ENCODE measurements around the gene MCF2L.

The MCF2L gene

DNA sequence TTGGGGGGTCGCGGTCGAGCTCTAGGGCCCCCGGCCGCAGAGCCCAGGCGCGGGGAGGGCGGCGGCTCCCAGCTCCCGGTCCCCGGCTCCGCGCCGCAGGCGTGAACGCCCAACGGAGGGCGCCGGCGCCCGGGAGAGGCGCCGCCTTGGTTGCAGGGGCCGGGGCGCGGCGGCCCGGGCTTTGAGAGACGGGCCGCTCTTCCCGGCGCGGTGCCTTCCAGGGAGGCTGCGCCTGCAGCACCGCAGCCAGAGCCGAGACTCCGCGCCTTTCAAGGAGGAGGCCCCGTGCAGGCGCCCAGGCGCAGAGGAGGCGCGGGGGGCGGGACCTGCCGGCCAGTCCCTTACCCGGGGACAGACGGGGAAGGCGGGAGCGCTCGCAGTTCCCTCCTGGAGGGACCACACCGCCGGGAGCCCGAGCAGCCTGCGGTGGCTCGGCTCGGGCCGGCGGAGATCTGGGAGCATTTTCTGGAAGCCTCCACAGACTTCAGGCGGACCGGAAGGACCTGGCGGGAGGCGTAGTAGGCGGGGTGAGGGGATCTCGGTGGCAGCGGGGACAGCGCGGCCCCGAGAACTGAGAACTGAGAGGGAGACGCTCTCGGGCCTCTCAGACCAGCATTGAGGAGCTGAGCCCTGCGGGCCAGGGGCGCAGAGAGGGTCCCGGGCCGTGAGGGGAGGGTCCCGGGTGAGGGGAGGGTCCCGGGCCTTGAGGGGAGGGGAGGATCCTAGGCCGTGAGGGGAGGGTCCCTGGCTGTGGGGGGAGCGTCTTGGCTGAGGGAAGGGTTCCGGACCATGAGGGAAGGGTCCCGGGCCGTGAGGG, 25.5 kb upstream of the MCF2L start:
- DNase-seq, result peak; percentile 74

DNA sequence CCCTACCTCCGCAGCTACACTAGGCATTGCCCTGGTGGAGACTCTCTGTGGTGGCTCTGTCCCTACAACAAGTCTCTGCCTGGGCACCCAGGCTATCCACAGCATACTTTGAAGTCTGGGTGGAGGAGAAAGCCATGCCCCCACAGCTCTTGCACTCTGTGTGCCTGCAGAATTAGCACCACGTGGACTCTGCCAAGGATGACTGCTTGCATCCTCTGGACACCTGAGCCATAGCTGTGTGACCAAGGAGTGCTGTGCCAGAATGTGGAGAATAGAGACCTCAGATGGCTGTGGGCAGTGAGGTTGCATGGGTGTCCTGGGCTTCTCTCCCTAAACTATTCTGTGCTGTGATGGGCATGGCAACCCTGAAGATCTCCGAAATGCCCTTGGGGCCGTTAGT, 21.2 kb upstream of the MCF2L start:
- no peak for DNase-seq

DNA sequence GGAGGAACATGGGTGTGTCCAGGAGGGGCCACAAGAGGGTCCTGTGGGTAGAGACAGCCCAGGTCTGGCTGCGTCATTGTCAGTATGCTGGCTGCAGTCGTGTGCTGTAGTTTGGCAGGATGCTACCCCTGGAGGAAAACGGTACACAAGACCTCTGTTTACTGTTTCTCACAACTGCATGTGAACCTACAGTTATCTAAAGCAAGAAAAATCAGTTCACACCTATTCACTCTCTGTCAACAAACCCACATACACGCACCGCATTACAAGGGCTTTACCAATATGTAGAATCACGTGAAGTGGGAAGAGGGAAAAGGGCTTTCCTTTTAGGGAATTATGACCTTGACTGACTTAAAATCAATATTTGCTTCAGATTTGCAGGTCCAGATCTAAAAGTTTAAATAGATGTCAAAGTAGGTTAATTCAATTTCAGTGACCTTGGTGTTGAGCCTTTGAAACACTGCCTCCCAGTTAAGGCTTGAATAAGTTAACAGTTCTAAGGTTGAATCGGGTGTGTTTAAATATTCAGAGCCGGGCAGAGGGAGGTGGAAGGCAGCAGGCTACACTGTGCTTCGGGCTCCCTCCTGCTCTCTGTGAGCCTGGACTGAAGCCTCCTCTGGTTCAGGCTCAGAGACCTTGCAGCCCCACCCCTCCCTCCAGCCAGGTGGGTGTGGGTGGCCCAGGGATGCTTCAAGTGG, 17.2 kb upstream of the MCF2L start:
- DNase-seq, result no peak

DNA sequence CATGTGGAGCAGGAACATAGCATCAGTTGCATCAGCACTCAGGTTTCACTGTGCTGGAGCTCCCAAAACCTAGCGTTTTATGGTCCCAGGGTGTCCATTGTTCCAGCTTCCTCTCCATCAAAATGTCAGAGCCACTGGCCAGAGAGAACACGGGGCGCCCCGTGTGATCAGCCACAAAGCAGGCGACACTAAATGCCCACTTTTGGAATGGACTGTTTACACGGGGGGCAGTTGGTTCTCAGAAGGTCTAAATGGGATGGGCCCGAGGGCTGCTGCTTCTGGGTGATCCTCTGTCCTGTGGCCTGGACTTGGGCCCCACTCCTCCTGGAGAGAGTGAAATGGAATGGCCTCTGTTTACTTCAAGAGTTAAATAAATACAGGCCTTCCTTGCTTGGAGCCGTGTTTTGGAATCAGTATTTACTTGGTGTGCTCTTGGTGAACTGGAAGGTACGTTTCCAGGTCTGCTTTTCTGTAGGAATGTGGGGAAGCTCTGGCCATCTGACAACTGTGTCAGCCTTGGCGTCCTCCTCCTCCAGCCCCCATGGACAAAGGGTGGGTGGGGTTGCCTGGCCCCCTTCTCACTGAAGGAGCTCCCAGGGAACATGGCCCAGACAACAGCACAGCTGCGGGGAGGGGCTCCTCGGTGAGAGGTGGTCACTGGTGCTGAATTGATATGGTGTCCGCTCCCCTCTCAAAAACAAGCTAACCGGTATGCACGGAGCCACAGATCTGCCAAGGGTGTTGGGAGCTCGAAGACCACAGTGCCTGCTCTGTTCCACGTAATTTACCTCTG, 16.1 kb upstream of the MCF2L start:
- peak; percentile 21 for DNase-seq

DNA sequence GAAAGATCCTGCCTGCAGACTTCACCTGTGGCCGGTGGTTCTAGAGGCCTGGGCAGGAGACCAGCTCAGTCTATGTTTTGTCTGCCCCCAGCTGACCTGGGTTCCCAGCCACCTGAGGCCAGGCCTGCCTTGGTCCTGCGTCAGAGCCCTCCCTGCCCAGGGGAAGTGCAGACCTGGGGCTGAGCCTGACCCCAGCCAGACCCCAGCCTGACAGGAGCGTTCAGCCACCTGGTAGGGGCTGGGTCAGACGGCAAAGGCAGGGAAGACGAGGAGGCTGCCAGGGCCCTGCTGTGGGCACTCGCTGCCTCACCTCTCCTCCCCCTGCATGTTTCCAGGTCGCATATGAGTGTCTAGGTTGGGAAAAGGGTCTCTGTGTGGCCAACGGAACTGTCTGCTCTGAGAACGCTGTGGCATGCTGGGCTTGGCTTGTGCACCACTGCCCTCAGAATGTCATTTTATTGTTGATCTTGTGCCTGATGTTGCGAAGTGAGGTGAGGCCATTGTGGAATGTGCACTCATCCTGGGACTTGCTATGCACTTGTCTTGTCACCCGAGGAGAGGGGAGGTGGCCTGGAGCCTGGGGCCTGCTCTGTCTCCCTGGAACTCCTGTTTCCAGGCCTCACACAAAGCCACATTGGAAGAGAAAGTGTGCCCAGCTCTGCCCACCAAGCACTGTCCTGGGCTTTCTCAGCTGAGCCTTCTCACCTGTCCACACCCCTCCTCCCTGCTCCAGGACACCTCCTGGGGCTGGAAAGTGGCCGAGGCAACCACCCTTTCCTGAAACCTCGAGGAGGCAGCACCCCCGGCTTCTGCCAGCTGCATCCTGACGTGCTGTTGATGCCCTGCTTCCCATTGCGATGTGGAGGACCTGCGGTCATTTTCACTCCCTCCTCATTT, 15.2 kb upstream of the MCF2L start:
- peak; percentile 50 for DNase-seq

DNA sequence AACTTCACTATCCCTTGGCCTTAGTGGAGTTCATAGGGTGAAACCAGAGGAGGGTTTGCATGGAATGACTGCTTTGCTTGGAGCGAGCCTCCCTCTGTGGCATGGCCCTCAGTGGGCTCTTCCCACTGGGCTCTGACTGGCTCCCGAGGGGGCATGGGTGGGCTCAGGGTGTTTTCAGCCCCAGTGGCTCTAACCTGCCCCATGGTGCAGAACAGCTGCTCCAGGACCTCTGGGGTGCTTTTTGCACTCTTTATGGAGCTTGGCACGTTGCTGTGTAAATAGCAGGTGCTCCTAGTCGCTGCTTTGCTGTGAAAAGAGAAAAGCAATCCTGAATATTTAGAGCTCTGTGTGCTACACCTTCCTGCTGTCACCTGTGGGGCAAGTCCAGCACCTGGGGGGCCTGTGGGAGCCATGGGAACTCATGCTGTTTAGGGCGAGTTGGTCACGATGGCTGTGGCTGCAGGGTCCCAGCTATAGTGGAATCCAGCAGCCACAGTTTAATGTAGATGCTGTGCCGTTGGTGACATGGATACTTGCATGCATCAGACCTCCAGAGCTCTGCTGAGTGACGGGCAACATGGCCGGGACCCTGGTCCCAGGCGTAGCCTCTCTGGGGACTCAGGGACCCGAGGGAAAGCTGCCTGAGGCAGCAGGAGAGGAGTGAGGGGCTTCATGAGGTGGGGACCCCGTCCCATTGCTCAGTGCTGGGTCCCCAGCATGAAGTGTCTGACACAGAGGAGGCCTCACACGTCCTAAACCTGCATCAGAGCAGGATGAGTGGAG, 14.3 kb upstream of the MCF2L start:
- peak; percentile 22 for DNase-seq

DNA sequence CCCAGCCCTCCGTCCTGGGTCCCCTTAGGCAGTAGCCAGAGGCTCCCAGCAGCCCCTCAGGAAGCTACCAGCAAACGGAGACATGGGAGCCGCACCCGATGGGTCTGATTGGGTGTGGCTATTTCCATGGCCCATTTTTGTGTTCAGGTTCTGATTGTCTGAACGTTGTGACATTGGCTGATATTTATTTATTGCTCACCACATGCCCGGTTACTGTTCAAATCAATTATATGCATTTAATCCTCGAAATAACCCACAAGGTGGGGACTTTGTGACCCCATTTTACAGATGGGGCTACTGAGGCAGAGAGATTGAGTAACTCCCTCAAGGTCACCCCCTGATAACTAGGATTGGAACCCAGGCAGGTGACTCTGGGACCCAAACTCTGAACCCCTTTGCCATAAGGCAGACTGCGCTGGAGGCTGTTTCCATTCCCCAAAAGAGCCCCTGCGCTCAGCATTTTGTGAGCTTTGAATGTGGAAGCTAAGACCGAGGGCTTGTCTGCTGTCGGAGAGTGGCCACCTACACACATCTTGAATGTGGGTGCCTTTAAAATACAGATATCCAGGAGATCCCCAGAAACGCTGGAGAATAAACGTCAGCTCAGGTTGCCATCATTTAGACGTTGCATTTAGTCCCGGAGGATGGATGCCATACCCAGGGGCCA, 13.6 kb upstream of the MCF2L start:
- DNase-seq, result peak; percentile 45

DNA sequence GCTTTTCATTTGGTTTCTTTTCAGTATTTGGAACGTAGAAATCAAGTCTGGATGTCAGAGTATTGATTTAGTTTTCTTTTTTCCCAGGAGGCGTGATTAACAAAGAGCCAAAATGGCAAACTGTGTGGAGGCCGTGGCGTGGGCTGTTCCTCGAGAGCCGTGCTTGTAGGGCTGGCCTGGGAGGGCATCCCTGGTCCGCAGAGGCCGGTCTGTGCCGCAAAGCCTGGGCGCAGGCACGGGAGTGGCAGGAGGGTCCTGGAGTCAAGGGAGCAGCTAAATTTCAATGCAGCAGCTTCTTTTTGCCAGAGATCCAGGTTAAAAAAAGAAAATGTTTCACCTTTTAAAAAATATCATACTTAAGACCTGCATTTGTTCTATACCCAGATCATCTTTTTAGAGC, 13.1 kb upstream of the MCF2L start:
- no peak for DNase-seq

DNA sequence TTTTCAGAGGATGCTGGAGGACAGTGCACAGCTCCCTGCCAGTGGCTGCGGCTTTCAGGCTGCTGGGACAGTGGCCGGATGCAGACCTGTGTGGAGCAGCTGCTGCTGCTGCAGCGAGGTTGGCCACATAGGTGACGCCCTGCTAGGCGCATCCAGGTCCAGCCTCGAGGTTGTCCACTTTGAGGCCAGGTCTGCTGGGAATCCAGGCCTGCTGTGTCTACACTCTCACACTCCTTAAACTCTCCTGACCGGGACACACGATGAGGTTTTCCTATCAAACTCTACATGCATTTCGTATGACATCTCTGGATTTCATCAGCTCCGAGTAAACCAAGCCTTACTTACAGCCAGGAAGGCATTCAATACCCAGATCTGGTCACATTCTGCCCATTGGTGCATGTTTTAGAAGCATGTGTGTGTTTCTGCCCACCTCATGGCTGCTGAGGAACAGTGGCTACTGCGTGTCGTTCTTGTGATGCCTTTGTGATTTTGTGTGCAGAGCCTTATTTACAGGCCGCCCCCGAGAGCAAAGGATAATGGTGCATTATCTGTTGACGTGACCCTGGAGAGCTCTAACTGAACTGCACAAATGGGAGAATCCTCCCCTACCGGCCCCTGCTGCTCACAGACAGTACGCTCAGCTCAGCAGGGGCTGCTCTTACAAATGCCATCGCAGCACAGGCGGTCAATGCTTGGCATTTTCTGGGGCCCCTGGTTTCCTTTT, 12.3 kb upstream of the MCF2L start:
- peak; percentile 27 for DNase-seq

DNA sequence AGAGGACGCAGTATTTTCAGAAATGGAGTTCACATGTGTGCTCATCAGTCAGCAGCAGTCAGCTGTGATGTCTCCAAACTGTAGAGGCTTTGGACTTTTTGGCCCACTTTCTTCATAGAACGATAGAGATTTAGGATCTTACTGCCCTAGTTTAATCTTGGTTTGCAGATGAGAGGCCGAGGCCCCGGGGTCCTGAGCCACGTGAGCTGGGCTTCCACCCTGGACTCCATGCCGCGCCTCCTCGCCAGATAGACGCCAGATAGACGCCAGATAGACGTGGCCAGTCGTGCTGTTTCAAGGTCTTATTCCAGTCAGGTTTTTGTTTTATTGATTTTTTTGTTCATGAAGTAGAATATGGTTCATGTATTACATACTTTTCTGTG, 11.7 kb upstream of the MCF2L start:
- peak; percentile 14 for DNase-seq

DNA sequence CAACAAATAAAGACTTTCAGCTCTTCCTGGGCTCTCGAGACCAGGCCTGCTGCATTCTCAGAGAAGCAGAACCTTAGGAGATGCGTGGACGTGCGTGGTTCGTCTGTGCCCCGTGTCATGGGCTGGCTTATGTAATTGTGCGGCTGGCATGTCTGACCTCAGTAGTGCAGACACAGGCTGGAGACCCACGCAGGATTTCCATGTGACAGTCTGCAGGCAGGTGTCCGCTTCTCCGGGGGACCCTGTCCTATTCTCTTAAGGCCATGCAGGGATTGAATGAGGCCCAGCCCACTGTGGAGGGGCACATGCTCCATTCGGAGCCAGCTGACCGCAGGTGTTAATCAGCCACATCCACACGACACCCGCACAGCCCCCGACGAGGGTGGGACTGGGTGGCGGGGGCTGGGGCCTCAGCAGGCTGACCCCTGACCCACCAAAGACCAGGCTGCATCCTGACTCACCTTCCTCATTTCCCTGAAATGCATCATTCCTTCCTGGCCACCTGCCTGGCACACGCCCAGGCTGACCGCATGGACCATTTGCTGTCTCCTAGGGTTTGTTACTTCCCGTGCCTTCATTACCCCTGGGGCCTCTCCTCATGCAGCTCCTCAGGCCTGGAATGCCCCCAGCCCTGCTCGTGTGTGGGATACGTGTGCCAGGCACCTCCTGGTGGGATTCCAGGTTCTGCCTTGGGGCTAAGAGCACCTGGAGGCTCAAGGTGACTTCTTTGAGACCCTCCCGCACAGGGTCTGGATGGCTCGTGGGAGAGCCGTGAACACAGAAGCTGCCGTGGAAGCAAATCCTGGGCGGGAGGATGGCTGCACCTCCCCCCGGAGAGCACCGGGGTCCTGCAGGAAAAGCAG, 10.7 kb upstream of the MCF2L start:
- peak; percentile 42 for DNase-seq

DNA sequence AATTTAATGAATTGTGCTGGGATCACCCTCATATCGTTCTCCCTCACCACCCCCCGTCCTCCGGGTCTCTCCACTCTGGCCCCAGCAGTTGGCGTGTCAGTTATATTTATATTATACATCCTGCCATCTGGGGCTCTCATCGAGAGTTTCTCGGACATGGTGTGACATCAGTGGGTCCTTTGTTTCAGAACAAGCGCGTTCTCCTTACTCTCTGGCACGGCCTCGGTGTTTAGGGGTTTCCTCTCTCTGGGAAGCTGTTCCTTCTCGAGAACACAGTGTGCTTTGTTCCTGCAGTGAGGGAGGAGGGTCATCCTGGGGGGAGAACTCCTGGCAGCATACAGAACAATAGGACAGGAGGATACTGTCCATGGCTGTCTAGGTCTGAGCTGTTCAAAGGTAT, 9.8 kb upstream of the MCF2L start:
- peak; percentile 34 for DNase-seq

DNA sequence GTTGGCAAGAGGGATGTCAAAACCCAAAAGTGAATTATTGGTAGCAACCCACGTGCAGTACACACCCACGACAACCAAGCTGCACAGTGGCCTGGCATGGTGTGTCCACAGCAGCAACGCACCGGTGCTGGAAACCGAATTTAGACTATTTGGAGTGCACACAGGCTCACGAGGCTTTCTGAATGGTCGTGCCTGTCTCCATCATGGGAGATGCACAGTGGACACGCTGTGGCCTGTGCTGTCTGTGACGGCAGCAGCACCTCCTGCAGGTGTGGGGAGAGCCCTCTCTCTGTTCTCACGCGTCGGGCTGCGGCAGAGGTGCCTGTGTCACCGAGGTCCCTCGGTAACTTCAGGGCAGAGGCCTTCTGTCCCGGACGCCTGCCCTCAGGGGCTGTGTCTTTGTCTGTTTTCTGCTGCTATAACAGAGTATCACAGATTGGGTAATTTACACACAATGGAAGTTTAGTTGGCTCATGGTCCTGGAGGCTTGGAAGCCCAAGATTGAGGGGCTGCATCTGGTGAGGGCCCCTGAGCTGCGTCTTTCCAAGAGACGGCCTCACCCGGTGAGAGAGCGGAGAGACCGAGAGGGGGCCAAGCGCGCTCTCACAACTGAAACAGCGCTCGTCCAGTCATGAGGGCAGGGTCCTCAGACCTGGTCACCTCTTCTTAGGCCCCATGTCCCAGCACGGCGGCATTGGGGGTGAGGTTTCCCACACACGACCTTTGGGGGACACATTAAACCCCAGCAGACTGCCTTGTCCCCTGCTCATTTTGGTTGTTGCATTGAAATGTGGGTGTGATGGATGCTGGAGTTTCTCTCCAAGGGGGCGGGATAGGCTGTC, 9.1 kb upstream of the MCF2L start:
- DNase-seq, result peak; percentile 30

DNA sequence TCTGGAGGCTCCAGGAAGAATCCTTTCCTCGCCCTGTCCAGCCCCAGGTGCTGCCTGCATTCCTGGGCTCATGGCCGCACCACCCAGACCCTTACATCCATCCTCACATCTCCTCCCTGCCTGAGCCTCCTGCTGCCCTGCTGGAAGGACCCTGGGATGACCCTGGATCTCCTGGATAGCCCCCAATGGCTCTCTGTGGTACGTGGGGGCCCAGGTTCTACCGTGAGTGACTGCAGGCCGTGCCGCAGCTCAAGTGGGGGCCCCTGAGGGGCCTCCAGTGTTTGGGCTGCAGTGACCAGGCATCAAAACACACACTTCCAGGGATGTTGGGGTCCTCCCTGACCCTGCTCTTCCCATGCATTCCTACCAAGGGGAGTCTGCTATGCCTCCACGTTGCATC, 8.3 kb upstream of the MCF2L start:
- peak; percentile 16 for DNase-seq

DNA sequence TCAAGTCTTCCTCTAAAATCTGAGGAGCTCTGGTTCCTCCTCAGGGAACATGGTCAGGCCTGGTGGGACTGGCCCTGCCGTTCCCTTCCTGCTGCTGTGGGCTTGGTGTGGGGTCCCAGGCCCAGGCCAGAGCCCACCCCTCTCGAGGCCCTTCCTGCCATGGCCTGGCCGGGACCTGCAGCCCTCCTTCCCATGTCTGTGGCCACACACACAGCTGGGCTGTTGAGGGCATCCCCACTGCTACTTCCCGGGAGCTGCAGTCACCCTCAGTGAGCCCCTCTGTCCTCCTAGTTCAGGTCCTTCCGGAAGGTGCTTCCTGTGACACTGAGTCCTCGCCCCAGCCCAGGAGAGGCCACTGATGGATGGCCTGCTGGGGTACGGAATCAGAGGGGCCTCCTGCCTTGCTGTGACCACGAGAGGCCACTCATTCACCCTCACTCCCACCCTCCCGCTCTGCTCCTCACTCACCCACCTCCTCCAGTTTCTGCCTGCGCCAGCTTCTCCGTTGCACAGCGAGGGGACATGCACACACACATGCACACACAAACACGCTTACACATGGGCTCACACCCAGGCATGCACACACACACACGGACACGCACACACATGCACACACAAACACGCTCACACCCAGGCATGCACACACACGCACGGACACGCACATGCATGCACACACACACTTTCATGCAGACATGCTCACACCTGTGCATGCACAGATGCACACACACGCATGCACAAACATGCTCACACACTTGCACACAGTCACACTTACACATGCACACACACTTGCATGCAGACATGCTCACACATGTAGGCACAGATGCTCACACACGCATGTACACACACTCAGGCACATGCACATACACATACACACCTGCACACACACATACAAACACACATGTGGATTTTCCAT, 7.3 kb upstream of the MCF2L start:
- DNase-seq, result peak; percentile 53

DNA sequence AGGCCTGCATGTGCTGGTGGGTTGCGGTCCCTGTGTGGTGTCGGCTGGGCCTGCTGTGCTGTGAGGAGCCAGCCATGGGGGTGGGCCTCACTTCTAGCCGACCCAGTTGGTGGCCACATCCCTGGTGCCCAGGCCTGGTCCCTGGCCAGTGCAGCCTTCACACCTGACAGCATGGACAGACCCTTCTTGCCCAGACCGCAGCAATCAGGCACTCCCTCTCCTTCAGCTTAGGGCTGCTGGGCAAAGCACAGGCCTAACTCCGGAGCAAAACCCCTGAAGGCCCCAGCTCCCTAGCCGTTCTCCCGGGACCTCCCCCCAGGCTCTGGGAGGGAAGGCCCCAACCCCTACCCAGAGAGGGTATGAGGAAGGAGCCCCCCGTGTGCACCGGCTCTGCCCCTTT, 6.6 kb upstream of the MCF2L start:
- peak; percentile 54 for DNase-seq

DNA sequence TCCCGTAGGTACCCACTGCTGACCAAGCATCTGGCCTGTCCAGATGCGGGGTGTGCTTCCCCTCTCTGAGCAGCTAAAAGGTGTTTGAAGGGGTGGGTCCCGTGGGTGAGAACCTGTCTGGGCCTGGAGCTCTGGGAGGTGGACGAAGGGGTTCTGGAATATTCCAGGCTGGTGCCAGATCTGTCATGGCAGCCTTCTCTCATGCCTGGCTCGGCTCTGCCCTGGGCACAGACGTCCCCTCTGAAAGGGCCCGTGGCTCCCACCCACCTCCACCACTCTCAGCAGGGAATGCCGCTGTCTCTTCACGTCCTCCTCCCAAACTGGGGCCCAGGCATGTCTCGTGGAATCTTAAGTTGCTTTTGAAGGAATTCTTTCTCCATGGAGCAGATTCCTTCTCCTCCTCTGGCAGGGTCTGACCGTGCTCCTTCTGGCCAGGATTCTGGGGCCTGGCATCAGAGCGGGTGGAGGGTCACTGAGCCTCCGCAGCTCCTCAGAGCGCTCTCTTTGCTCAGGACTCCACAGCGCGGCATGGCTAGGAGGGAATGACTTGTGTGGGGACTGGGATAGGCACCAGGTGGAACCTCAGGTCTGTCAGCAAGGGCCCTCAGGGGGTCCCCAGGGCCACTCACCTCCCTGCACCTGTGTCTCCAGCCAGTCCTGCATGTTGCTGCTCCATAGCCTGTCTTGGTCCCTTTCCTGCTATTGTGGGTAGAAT, 5.9 kb upstream of the MCF2L start:
- DNase-seq, result peak; percentile 24

Measured in activated effector memory CD4-positive, alpha-beta T cell treated with anti-CD3 and anti-CD28 coated beads, Interleukin-2, amount 50 U/mL, for 16 hours (primary cell).